GM19324 (cell line): ENCODE results near the gene CCDC8.

Experiments
- ATAC-seq: cut with Tn5 transposase; IDR thresholded peaks from one replicate; pipeline ENCODE4 v1.9.1; 2021; ENCODE audit warnings: mild to moderate bottlenecking, moderate library complexity; ENCODE audit not compliant: unreplicated experiment, low FRiP score

CCDC8 gene

GRCh38 chr19:46364359-46364758, 49.0 kb downstream of the CCDC8 start:
- ATAC-seq = no peak

- no peak for ATAC-seq
Observed at GRCh38 chr19:46361915-46362314, 51.4 kb downstream of the CCDC8 start.
